WTC11 (cell line): ENCODE data around the gene SPC24. TPM values are rescaled to one million over a fixed set of nuclear protein-coding genes. Genes with fewer than 3 reads are reported as not detected.
"Not testable (repeated sequence)": the region's sequence is repeated elsewhere in the genome, so short reads cannot be mapped to it uniquely, and the experiment has no call there.

ENCODE experiments used
- ATAC-seq: fragments of 200-7000 bp; cut with Tn5 transposase; 2 replicates; pipeline ENCODE4 v1.10.0; 2021; ENCODE audit warnings: mild to moderate bottlenecking, moderate library complexity
- CTCF ChIA-PET: fragments of 300-600 bp; sonication (Branson Sonifier 250); formaldehyde crosslinking; loops from one replicate; lab custom pipeline; 2021; ENCODE audit warnings: antibody characterized with exemption; lab: Charles Lee
- POLR2A ChIA-PET: fragments of 350-600 bp; sonication (Branson Sonifier 250); formaldehyde crosslinking; loops from one replicate; lab custom pipeline; 2021; ENCODE audit warnings: antibody characterized with exemption; lab: Charles Lee
- DNase-seq: peaks from one replicate; pipeline ENCODE4 v3.0.0; 2021; ENCODE audit warnings: low spot score
- H3K27ac Mint-ChIP-seq: 2 replicates; pipeline ENCODE4 v1.8.0; 2021; ENCODE audit warnings: mixed read lengths
- H3K27me3 Mint-ChIP-seq: 2 replicates; pipeline ENCODE4 v1.8.0; 2021; ENCODE audit warnings: low read depth, mild to moderate bottlenecking, moderate library complexity, mixed read lengths
- H3K36me3 Mint-ChIP-seq: 2 replicates; pipeline ENCODE4 v1.8.0; 2021; ENCODE audit warnings: mixed read lengths
- H3K4me1 Mint-ChIP-seq: 2 replicates; pipeline ENCODE4 v1.8.0; 2022; ENCODE audit warnings: mixed read lengths
- H3K4me3 Mint-ChIP-seq: 2 replicates; pipeline ENCODE4 v1.8.0; 2021; ENCODE audit warnings: mild to moderate bottlenecking, moderate library complexity, mixed read lengths
- H3K9me3 Mint-ChIP-seq: 2 replicates; pipeline ENCODE4 v1.8.0; 2021; ENCODE audit warnings: mixed read lengths
- AR ChIP-seq: fragments of 250-450 bp; sonication (Bioruptor Pico); IDR thresholded peaks from 2 replicates; pipeline ENCODE4 v1.9.0; 2021; ENCODE audit warnings: mild to moderate bottlenecking
- CTCF ChIP-seq: fragments of 200-600 bp; IDR thresholded peaks from 2 replicates; pipeline ENCODE4 v1.8.0; 2022; ENCODE audit warnings: antibody characterized with exemption
- E2F1 ChIP-seq: sonication (generic); formaldehyde crosslinking; IDR thresholded peaks from 2 replicates; pipeline ENCODE4 v1.8.0; 2022; ENCODE audit warnings: mild to moderate bottlenecking, missing genetic modification reagents
- MYBL2 ChIP-seq: sonication (generic); formaldehyde crosslinking; IDR thresholded peaks from 2 replicates; pipeline ENCODE4 v1.8.1; 2023; ENCODE audit warnings: mild to moderate bottlenecking, moderate library complexity, missing genetic modification reagents
- NFE2L1 ChIP-seq: sonication (generic); formaldehyde crosslinking; IDR thresholded peaks from 2 replicates; pipeline ENCODE4 v1.8.1; 2023; ENCODE audit warnings: missing genetic modification reagents
- NR2C2 ChIP-seq: sonication (generic); formaldehyde crosslinking; IDR thresholded peaks from 2 replicates; pipeline ENCODE4 v1.8.0; 2022; ENCODE audit warnings: mild to moderate bottlenecking, missing genetic modification reagents
- PRDM15 ChIP-seq: sonication (generic); formaldehyde crosslinking; IDR thresholded peaks from 2 replicates; pipeline ENCODE4 v1.8.0; 2022; ENCODE audit warnings: missing genetic modification reagents
- RELA ChIP-seq: sonication (generic); formaldehyde crosslinking; IDR thresholded peaks from 2 replicates; pipeline ENCODE4 v1.8.1; 2022; ENCODE audit warnings: missing genetic modification reagents, mild to moderate bottlenecking, borderline replicate concordance
- TCF7 ChIP-seq: sonication (generic); formaldehyde crosslinking; IDR thresholded peaks from 2 replicates; pipeline ENCODE4 v1.8.0; 2022; ENCODE audit warnings: mild to moderate bottlenecking, low read depth, missing genetic modification reagents, moderate library complexity
- USF2 ChIP-seq: sonication (generic); formaldehyde crosslinking; IDR thresholded peaks from 2 replicates; pipeline ENCODE4 v1.8.1; 2023; ENCODE audit warnings: mild to moderate bottlenecking, missing genetic modification reagents, moderate library complexity
- ZNF121 ChIP-seq: sonication (generic); formaldehyde crosslinking; IDR thresholded peaks from 2 replicates; pipeline ENCODE4 v1.8.0; 2023; ENCODE audit warnings: missing genetic modification reagents
- total RNA-seq: library from RNA; stranded (reverse); gene quantifications from 3 replicates; pipeline ENCODE4 v1.2.3, GENCODE V29; 2021

Gene SPC24
- total RNA-seq, 1 experiment from 2014 or later, result 62.2 TPM

- TF ChIP-seq E2F1 (no peak), USF2 (CRISPR knock-in tag) (no peak), RELA (CRISPR knock-in tag) (no peak)
These were observed 27.7 kb downstream of the SPC24 start (continued) for GRCh38 chr19:11127905-11128304.

GRCh38 chr19:11125994-11126685 lies 29.4 kb downstream of the SPC24 start:
- Mint-ChIP-seq H3K27me3 (no peaks in the 10 kb centered on the region), H3K9me3 (no peaks in the 10 kb centered on the region), H3K27ac (peak overlapping the region; percentile 65; the same call in 1 of the 2 replicates), H3K4me1 (no peaks in the 10 kb centered on the region), H3K36me3 (peaks cover 62% of the 10 kb centered on the region), H3K4me3 (no peak overlapping the region)
- CTCF ChIA-PET, result interaction anchor here (0.5 to 2.1 kb wide), 36 partner anchors 9 to 2000 kb away, joined by 3 to 22 read pairs (median 4); partner anchors contain the start of genes LDLR and SWSAP1
- ATAC-seq (peak; percentile 76), DNase-seq (peak; percentile 87)
- peak; percentile 82 for TF ChIP-seq CTCF
- no peak for TF ChIP-seq PRDM15
- TF ChIP-seq MYBL2 (CRISPR knock-in tag), result no peak
- POLR2A ChIA-PET, result interaction anchor here (0.6 to 1.0 kb wide), 2 partner anchors 166 to 401 kb away, joined by 3 to 4 read pairs; no protein-coding TSS in a partner anchor

GRCh38 chr19:11124157-11124556 lies 31.4 kb downstream of the SPC24 start:
- H3K4me1 Mint-ChIP-seq, ATAC-seq, CTCF ChIA-PET, H3K9me3 Mint-ChIP-seq, H3K27me3 Mint-ChIP-seq, H3K27ac Mint-ChIP-seq, POLR2A ChIA-PET, H3K4me3 Mint-ChIP-seq, DNase-seq: not testable (repeated sequence)
- TF ChIP-seq ZNF121 (CRISPR knock-in tag), result peak; percentile 42; the same call in 1 of the 2 replicates
- peaks cover 64% of the 10 kb centered on the region for H3K36me3 Mint-ChIP-seq

GRCh38 chr19:11123114-11123513 lies 32.5 kb downstream of the SPC24 start:
- Mint-ChIP-seq H3K4me1 (no peaks in the 10 kb centered on the region), H3K27ac (no peak overlapping the region), H3K36me3 (peaks cover 68% of the 10 kb centered on the region), H3K4me3 (no peak overlapping the region), H3K27me3 (no peaks in the 10 kb centered on the region), H3K9me3 (no peaks in the 10 kb centered on the region)
- CTCF ChIA-PET, result no interaction called here
- no peak for ATAC-seq
- no peak for TF ChIP-seq NR2C2 (CRISPR knock-in tag)
- no peak for TF ChIP-seq NFE2L1 (CRISPR knock-in tag)
- no peak for TF ChIP-seq TCF7
- no peak for TF ChIP-seq AR (CRISPR knock-in tag)
- POLR2A ChIA-PET, result no interaction called here
- DNase-seq, result no peak

GRCh38 chr19:11121963-11122362 lies 33.6 kb downstream of the SPC24 start:
- CTCF ChIA-PET, H3K9me3 Mint-ChIP-seq, H3K27me3 Mint-ChIP-seq, H3K27ac Mint-ChIP-seq, DNase-seq, H3K4me1 Mint-ChIP-seq, ATAC-seq, H3K4me3 Mint-ChIP-seq: not testable (repeated sequence)
- peaks cover 70% of the 10 kb centered on the region for H3K36me3 Mint-ChIP-seq
- POLR2A ChIA-PET, result interaction anchor here (0.7 kb wide), 1 partner anchor 16 kb away, joined by 5 read pairs; no protein-coding TSS in a partner anchor
